Measurements from ENCODE around the gene IL1RAP.

DNA sequence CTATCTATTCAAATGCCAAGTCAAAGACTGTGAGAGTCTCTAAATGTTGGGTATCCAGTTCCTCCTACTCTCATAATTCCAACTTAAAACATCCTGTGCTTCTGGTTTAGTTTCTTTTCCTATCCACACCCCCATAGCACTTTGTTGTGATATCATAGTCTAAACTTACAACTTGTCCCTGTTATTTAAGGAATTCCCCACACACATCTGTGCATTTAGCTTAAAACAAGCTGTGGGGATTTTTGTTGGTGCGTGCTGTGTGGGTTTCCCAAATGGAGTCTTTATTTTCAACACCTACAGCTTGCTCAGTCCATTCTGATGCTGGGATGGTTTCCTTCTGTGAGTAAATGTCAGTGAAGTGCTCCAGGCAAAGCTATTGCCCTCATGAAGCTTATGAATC, 181.3 kb downstream of the IL1RAP start:
- no peak for TF ChIP-seq POLR2AphosphoS5 (IDR thresholded peaks at IDR 0.05)
- TF ChIP-seq CTCF (IDR thresholded peaks at IDR 0.05), result no peak
- no peak for TF ChIP-seq POLR2A (IDR thresholded peaks at IDR 0.05)

Data from sigmoid colon (tissue), 4 donors.